ENCODE data around the gene DTNA.

Gene DTNA

GRCh38 chr18:34872066-34872465, 162.0 kb downstream of the DTNA start:
- no peak for TF ChIP-seq CTCF (IDR thresholded peaks at IDR 0.05; ENCODE audit: low read depth, low read length)
- H3K36me3 ChIP-seq, result no peaks in the 10 kb centered on the region
- no peaks in the 10 kb centered on the region for H3K27me3 ChIP-seq (ENCODE audit: insufficient read depth, low read depth, severe bottlenecking)
- H3K9me3 ChIP-seq (ENCODE audit: severe bottlenecking), result no peaks in the 10 kb centered on the region
- H3K27ac ChIP-seq, result no peak overlapping the region
- DNase-seq, result no peak
- H3K4me3 ChIP-seq (ENCODE audit: low read depth, low read length), result no peak overlapping the region

GRCh38 chr18:34873986-34874580, 164.0 kb downstream of the DTNA start:
- DNase-seq, result no peak
- H3K4me3 ChIP-seq (ENCODE audit: low read depth, low read length), result no peak overlapping the region
- no peaks in the 10 kb centered on the region for H3K36me3 ChIP-seq
- H3K27me3 ChIP-seq (ENCODE audit: insufficient read depth, low read depth, severe bottlenecking), result no peaks in the 10 kb centered on the region
- H3K27ac ChIP-seq, result no peak overlapping the region
- no peaks in the 10 kb centered on the region for H3K9me3 ChIP-seq (ENCODE audit: severe bottlenecking)
- TF ChIP-seq CTCF (IDR thresholded peaks at IDR 0.05; ENCODE audit: low read depth, low read length), result no peak

- Histone ChIP-seq H3K27ac (no peak overlapping the region), H3K4me3 (ENCODE audit: low read depth, low read length) (no peak overlapping the region), H3K9me3 (ENCODE audit: severe bottlenecking) (no peaks in the 10 kb centered on the region), H3K27me3 (ENCODE audit: insufficient read depth, low read depth, severe bottlenecking) (no peaks in the 10 kb centered on the region), H3K36me3 (no peaks in the 10 kb centered on the region)
- DNase-seq, result no peak
- TF ChIP-seq CTCF (IDR thresholded peaks at IDR 0.05; ENCODE audit: low read depth, low read length), result no peak
These were observed 165.1 kb downstream of the DTNA start for GRCh38 chr18:34875150-34875549.

- TF ChIP-seq CTCF (IDR thresholded peaks at IDR 0.05; ENCODE audit: low read depth, low read length), result no peak
- no peak overlapping the region for H3K27ac ChIP-seq
- H3K4me3 ChIP-seq (ENCODE audit: low read depth, low read length), result no peak overlapping the region
- no peaks in the 10 kb centered on the region for H3K36me3 ChIP-seq
- no peak for DNase-seq
- no peaks in the 10 kb centered on the region for H3K9me3 ChIP-seq (ENCODE audit: severe bottlenecking)
- peaks cover 6% of the 10 kb centered on the region for H3K27me3 ChIP-seq (ENCODE audit: insufficient read depth, low read depth, severe bottlenecking)
These were observed 170.3 kb downstream of the DTNA start for GRCh38 chr18:34880403-34880802.

- Histone ChIP-seq H3K27ac (no peak overlapping the region), H3K36me3 (no peaks in the 10 kb centered on the region), H3K9me3 (ENCODE audit: severe bottlenecking) (no peaks in the 10 kb centered on the region), H3K4me3 (ENCODE audit: low read depth, low read length) (no peak overlapping the region), H3K27me3 (ENCODE audit: insufficient read depth, low read depth, severe bottlenecking) (peaks cover 6% of the 10 kb centered on the region)
- no peak for DNase-seq
- no peak for TF ChIP-seq CTCF (IDR thresholded peaks at IDR 0.05; ENCODE audit: low read depth, low read length)
These were observed 171.1 kb downstream of the DTNA start for GRCh38 chr18:34880882-34881834.
